Natural killer cell treated with Interleukin-12 subunit alpha and Interleukin-12 subunit beta and Interleukin-15 and Interleukin-18, amount 100 ng/mL, for 72 hours (primary cell): ENCODE data around the gene CNN2. TPM values are rescaled to one million over a fixed set of nuclear protein-coding genes. Genes with fewer than 3 reads are reported as not detected.

Experiments
- ATAC-seq, 2 donors: fragments of 150-1000 bp; cut with Tn5 transposase in 1 of 2; sonication (Bioruptor Pico), chemical (Tn5 transposase) in 1 of 2; 2 replicates each; pipeline ENCODE4 v1.10.0; 2021
- DNase-seq: peaks from one replicate; pipeline ENCODE4 v3.0.0; 2022; ENCODE audit warnings: low spot score
- H3K27ac Mint-ChIP-seq, 2 donors: 1 replicate in 1 of 2; 2 replicates in 1 of 2; pipeline ENCODE4 v1.8.0; 2022; ENCODE audit warnings: mixed read lengths in 2 of 2, mild to moderate bottlenecking in 1 of 2, moderate library complexity in 1 of 2
- H3K27me3 Mint-ChIP-seq, 2 donors: 1 replicate in 1 of 2; 2 replicates in 1 of 2; pipeline ENCODE4 v1.8.0; 2022; ENCODE audit warnings: mixed read lengths in 2 of 2
- H3K36me3 Mint-ChIP-seq: one replicate; pipeline ENCODE4 v1.8.0; 2022; ENCODE audit warnings: mixed read lengths
- H3K4me1 Mint-ChIP-seq, 2 donors: 1 replicate in 1 of 2; 2 replicates in 1 of 2; pipeline ENCODE4 v1.8.0; 2022; ENCODE audit warnings: low read depth in 2 of 2, mixed read lengths in 2 of 2, mild to moderate bottlenecking in 1 of 2
- H3K4me3 Mint-ChIP-seq: one replicate; pipeline ENCODE4 v1.8.0; 2022; ENCODE audit warnings: mixed read lengths
- H3K9me3 Mint-ChIP-seq: 2 replicates; pipeline ENCODE4 v1.8.0; 2022; ENCODE audit warnings: mixed read lengths
- total RNA-seq, 2 donors: library from RNA; stranded (reverse); gene quantifications; one replicate each; pipeline ENCODE4 v1.2.3, GENCODE V29; 2022

Gene CNN2
- total RNA-seq, 2 donors from 2014 or later = 119 to 141 TPM

DNA sequence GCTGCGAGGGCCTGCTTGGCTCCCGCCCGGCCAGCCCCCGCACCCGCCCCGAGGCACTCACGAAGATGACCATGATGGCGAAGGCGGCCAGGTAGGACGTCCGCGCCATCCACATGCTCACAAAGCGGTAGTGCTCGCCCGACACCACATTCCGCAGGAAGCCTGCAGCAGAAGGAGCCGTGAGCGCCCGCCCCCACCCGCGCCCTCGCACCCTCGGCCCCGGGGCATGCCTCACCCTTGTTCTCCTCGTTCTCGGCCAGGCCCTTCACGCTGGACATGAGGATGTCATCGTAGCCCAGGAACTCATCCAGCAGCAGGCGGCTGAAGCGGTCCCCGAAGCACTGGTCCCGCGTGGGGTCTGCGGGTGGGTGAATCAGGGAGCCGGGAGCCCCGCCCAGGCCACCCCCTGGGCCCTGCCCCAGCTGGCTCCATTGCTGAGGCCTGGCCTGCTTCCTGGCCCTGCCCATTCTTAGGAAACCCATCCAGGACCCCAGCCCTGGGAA, 14.5 kb upstream of the CNN2 start:
- H3K4me3 Mint-ChIP-seq = no peak overlapping the region
- no peaks in the 10 kb centered on the region for H3K9me3 Mint-ChIP-seq
- no peak for DNase-seq
- no peak overlapping the region for H3K27ac Mint-ChIP-seq
- H3K27me3 Mint-ChIP-seq = no peaks in the 10 kb centered on the region
- H3K4me1 Mint-ChIP-seq = peaks cover 1 to 7% of the 10 kb centered on the region in 2 donors
- no peaks in the 10 kb centered on the region for H3K36me3 Mint-ChIP-seq
- ATAC-seq = no peak

DNA sequence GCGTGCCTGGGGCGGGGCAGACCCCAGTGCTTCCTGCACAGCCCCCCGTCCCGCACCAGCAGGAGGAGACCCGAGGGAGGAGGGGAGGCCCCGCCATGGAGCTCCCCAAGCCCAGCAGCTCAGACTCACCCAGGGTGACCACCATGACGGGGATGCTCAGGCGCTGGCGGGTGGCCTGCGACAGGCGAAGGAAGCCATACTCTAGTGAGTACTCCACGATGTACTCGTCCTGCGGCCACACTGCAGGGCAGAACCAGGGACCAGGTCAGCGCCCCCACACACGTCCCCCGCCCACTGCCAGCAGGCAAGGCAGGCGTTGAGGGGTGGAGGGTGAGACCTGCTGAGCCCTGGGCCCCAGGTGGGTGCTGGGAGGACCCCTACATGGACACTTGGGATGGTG, 14.1 kb upstream of the CNN2 start:
- no peak overlapping the region for H3K4me3 Mint-ChIP-seq
- DNase-seq (no peak), ATAC-seq (no peak)
- H3K36me3 Mint-ChIP-seq = no peaks in the 10 kb centered on the region
- H3K9me3 Mint-ChIP-seq = no peaks in the 10 kb centered on the region
- no peaks in the 10 kb centered on the region for H3K27me3 Mint-ChIP-seq
- H3K4me1 Mint-ChIP-seq = peaks cover 6 to 8% of the 10 kb centered on the region in 2 donors
- no peak overlapping the region for H3K27ac Mint-ChIP-seq

DNA sequence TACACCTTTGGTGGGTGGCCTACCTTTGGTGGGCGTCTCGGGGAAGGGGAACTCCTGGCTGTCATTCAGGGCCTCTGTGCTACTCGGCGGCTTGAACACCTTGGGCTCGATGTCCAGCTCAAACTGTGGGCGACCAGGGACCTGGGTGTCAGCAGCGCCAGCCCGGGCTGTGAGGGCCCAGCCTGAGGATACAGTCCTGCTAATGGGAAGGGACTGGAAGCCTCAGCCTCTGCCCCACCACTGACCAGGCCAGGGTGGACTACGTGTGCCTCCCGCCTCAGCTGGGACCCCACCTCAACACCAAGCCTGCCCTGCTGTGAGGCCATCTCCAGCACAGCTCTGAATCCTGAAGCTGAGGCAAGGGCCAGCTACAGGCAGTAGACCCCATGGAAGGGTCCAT, 13.2 kb upstream of the CNN2 start:
- H3K27me3 Mint-ChIP-seq = no peaks in the 10 kb centered on the region
- no peaks in the 10 kb centered on the region for H3K9me3 Mint-ChIP-seq
- peaks cover 14 to 15% of the 10 kb centered on the region in 2 donors for H3K4me1 Mint-ChIP-seq
- no peak overlapping the region for H3K27ac Mint-ChIP-seq
- no peak overlapping the region for H3K4me3 Mint-ChIP-seq
- ATAC-seq = no peak
- no peak for DNase-seq
- H3K36me3 Mint-ChIP-seq = no peaks in the 10 kb centered on the region

DNA sequence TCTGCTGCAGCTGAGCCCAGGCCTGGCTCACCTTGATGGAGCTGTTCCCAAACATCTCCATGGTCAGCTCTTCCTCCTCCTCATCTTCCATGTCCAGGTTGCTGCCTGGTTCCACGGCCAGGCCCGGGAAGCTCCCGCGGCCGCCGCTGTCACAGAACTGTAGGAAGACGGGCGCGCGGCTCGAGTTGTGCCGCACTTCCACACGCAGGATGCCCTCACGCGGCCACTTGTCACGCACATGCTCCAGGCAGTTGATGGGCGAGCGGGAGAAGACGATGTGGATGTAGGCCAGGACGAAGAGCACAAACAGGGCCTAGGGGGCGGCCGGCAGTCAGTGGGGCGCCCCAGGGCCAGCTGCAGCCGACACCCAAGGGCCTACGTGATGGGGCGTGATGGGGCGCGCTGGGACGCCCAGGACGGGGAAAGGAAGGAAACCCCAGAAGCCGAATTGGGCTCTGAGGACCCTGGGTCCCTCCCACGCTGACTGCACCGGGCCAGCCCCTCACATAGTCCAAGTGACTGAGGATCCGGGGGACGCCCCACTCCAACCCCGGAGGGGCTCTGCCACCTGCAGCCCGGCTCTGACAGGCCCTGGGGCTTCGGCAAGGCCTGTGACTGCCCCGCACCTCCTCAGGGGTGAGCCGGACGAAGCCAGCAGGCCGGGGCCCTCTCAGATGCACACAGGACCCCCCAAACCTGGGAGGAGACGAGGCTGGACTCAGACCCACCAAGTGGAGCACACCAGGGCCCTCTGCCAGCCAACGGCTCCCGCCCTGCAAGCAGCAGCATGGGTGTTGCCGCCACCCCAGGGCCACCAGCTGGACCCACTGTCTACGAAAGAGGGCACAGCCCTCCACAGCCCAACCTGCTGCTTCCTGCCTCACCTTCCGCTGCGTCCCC, 12.0 kb upstream of the CNN2 start:
- Mint-ChIP-seq H3K27me3 (no peaks in the 10 kb centered on the region), H3K36me3 (no peaks in the 10 kb centered on the region), H3K4me3 (no peak overlapping the region), H3K4me1 (peaks cover 14 to 15% of the 10 kb centered on the region in 2 donors), H3K9me3 (no peaks in the 10 kb centered on the region), H3K27ac (no peak overlapping the region)
- no peak for DNase-seq
- no peak for ATAC-seq

DNA sequence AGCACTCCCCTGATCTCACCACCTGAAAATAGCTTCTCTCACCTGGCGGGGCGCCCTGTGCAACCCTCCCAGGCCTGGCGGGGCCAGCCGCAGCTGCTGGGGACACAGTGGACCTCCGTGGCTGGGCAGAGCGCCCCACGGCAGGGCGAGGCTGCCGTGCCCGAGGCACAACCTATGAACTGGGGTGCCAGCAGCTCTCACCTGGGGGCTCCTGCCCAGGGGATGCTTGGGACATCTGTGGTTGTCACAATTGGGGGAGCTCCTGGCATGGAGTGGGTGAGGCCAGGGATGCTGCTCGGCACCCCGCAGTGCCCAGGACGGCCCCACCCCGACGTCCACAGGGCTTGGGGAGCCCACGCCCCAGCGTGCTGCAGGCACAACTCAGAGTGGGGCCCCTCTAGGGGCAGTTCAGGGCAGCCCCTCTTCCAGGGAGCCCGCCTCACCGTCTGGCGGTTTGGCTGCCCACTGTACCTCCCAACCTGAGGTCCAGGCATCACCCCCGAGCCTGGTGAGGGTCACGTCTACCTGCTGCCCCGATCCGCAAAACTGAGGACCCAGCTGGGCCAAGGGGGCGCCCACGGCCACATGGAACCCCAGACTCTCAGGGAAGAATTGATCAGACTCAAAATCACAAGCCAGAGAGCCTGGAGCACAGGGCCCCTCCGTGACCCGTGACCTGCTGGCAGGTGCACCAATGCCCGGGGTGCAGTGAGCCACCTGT, 11.2 kb upstream of the CNN2 start:
- no peaks in the 10 kb centered on the region for H3K9me3 Mint-ChIP-seq
- H3K27ac Mint-ChIP-seq = no peak overlapping the region
- no peaks in the 10 kb centered on the region for H3K27me3 Mint-ChIP-seq
- peaks cover 18% of the 10 kb centered on the region in 2 donors for H3K4me1 Mint-ChIP-seq
- no peak for DNase-seq
- H3K4me3 Mint-ChIP-seq = no peak overlapping the region
- no peaks in the 10 kb centered on the region for H3K36me3 Mint-ChIP-seq
- ATAC-seq = no peak

DNA sequence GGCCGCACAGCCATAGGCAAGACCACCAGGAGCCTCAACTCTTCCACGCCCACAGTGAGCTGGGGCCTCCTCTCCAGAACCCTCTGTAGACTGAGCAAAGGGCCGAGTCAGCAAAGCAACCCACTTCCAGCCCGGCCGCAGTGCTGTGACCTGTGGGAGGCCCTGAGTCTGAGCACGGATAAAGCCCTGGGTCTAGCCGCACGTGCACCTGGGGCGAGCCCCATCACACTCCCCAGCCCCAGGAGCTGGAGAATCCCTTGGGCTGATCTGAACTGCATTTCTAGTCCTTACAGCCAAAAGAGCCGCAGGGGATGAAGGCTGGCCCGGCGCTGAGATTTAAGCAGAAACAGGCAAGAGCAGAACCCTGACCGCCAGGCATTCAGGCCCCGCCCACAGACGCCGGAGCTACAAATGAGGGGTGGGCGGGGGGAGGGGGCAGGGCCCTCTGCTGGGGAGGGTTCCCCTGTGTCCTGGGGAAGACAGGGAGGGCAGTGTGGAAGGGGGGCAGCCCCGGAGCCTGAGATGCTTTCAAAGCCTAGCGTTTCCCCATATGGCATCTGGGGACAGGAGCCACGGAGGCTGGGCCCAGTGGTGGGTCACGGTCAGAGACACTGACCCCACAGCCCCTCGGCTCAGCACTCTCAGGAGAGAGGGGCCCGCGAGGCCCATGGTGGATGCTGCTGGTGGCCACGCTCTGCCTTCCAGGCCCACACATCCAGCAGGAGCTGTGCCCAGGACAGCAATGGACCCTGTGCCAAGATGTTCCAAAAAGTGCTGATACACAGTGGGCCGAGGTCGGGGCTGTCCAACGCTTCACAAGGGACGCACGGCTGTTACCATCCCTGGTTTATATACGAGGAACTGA, 10.4 kb upstream of the CNN2 start:
- no peak for ATAC-seq
- no peak overlapping the region for H3K4me3 Mint-ChIP-seq

DNA sequence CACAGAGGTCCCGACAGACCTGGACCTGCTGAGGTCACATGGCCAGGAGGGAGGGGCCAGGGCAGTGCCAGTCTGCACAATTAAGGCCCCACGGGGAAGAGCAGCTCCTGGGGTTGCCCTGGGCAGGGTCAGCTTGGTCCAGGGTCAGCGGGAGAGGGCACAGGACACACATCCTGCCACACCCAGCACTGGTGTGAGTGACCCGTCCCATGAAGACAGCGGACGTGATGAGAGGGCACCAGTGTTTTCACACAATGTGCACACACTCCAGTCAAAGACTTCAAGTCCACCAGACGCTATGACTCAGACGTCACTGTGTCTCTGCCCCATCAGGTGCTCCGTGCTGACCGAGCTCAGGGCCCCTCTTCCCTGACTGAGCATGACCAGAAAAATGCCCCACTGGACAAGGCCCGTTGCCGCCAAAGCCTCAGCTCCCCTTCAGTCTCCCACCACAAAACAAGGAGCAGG, 9.7 kb upstream of the CNN2 start:
- no peaks in the 10 kb centered on the region for H3K36me3 Mint-ChIP-seq
- DNase-seq = no peak
- H3K9me3 Mint-ChIP-seq = no peaks in the 10 kb centered on the region
- ATAC-seq = no peak
- no peaks in the 10 kb centered on the region for H3K27me3 Mint-ChIP-seq
- peak overlapping the region; percentile 31 for H3K4me3 Mint-ChIP-seq
- peaks cover 24 to 26% of the 10 kb centered on the region in 2 donors for H3K4me1 Mint-ChIP-seq
- H3K27ac Mint-ChIP-seq = peak overlapping the region in 1 of 2 donors; percentile 64

More for the DNA sequence above, 10.4 kb upstream of the CNN2 start:
- no peak for DNase-seq
- H3K36me3 Mint-ChIP-seq = no peaks in the 10 kb centered on the region
- H3K27me3 Mint-ChIP-seq = no peaks in the 10 kb centered on the region
- no peak overlapping the region for H3K27ac Mint-ChIP-seq
- H3K4me1 Mint-ChIP-seq = peaks cover 18 to 19% of the 10 kb centered on the region in 2 donors
- no peaks in the 10 kb centered on the region for H3K9me3 Mint-ChIP-seq

DNA sequence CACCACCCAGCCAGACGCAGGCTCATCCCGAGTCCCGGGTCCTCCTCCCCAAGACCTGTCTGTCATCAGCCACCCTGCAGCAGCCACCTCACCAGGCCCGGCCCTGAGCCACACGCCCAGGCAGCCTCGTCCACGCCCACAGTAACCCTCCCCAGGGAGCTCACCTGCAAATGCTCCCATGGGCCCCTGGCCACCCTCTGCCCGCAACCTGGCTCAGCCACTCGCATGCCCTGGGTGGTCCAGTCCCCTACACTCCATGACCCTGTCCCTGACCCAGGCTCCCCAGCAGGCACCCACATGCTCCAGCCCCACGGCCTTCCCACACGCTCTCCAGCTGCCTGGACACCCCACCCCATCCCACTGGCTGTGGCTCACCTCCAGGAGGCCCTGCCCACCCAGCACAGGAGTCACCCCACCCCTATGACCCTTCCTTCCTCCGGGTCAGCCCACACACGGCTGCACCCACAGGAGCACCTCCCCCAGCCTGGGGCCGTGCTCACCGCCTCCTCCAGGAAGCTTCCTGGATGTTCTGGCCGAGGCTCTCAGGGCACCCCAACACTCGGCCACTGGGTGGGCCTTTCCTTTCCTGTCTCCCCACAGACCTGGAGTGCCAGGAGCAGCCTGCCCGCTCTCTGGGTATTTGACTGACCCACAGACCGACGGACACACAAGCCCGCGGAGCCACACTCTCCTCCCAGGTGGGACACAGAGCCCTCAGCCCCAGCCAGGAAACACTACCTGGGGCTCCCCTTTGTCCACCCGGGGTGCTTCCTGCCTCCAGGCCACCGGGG, 9.1 kb upstream of the CNN2 start:
- ATAC-seq (no peak), DNase-seq (no peak)
- Mint-ChIP-seq H3K4me1 (peaks cover 26 to 28% of the 10 kb centered on the region in 2 donors), H3K36me3 (no peaks in the 10 kb centered on the region), H3K9me3 (no peaks in the 10 kb centered on the region), H3K27ac (peak overlapping the region; percentile 39 to 64), H3K4me3 (peak overlapping the region; percentile 31), H3K27me3 (no peaks in the 10 kb centered on the region)

DNA sequence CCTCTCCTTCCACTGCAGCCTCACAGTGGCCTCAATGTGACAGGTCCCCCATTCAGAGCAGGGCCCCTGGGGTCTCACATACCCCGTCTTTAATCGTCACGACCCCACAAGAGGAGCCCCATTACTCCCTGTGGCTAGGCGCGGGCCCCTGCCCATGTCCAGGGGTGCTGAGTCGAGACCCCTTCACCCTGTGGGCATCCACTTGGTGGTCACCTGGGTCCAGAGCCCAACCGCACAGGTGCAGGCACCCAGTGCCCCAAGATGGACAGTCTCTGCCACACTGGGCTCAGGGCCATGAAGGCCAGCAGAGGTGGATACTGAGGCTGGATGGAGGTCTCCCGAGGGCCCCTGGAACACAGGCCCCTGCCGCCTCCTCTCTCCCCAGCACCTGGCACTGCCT, 8.5 kb upstream of the CNN2 start:
- H3K9me3 Mint-ChIP-seq = no peaks in the 10 kb centered on the region
- no peaks in the 10 kb centered on the region for H3K27me3 Mint-ChIP-seq
- DNase-seq (no peak), ATAC-seq (no peak)
- peaks cover 26 to 28% of the 10 kb centered on the region in 2 donors for H3K4me1 Mint-ChIP-seq
- H3K27ac Mint-ChIP-seq = peak overlapping the region; percentile 39 to 64
- peak overlapping the region; percentile 99 for H3K4me3 Mint-ChIP-seq
- no peaks in the 10 kb centered on the region for H3K36me3 Mint-ChIP-seq

DNA sequence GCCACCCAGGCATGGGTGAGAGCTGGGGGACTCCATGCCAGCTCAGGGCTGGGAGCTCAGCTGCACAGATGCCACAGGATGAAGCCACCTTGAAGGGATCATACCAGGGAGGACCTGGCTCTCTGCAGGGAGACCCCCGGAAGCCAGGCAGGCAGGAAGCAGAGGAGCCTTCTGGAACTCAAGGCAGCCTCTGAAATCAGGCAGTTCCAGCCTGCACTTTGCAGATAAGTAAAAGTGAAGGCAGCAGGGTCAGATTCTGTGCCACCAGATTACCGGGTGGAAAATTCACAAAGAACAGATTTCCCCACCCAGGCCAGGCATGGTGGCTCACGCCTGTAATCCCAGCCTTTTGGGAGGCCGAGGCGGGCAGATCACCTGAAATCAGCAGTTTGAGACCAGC, 8.0 kb upstream of the CNN2 start:
- peak overlapping the region; percentile 99 for H3K4me3 Mint-ChIP-seq

DNA sequence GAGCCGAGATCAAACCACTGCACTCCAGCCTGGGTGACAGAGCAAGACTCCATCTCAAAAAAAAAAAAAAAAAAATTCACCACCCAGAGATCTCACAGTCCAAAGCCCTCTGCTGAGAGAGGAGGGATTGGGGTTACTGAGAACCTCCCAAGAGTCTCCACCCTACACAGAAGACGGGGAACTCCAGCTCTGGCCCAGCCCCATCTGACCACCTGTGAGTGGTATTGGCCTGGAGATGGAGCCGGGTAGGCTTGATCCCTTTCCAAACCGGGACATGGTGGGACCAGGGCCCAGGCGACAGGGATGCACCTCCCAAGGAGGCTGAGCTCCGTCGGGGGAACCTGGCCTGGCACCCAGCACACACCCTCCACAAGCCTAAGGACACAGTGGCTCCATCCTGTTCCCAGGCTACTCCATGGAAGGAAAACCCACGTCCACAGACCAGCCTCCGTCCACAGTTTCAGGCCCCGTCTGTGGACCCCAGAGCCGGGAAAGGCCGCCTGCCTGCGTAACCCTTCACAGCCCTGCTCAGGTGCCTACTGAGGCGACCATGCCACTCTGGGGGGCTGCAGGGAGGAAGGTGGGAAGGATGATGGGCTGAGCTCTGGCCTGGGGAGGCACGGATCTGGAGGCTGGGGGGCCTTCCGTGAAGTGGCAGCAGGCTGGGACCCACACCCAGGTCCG, 7.3 kb upstream of the CNN2 start:
- H3K9me3 Mint-ChIP-seq = no peaks in the 10 kb centered on the region
- DNase-seq (no peak), ATAC-seq (no peak)
- peaks cover 26 to 28% of the 10 kb centered on the region in 2 donors for H3K4me1 Mint-ChIP-seq
- H3K4me3 Mint-ChIP-seq = peak overlapping the region; percentile 99
- H3K36me3 Mint-ChIP-seq = no peaks in the 10 kb centered on the region
- H3K27ac Mint-ChIP-seq = no peak overlapping the region
- H3K27me3 Mint-ChIP-seq = no peaks in the 10 kb centered on the region

More for the DNA sequence above, 8.0 kb upstream of the CNN2 start:
- no peak for ATAC-seq
- Mint-ChIP-seq H3K4me1 (peaks cover 26 to 28% of the 10 kb centered on the region in 2 donors), H3K9me3 (no peaks in the 10 kb centered on the region), H3K27me3 (no peaks in the 10 kb centered on the region), H3K36me3 (no peaks in the 10 kb centered on the region), H3K27ac (peak overlapping the region; percentile 39 to 64)
- DNase-seq = no peak

DNA sequence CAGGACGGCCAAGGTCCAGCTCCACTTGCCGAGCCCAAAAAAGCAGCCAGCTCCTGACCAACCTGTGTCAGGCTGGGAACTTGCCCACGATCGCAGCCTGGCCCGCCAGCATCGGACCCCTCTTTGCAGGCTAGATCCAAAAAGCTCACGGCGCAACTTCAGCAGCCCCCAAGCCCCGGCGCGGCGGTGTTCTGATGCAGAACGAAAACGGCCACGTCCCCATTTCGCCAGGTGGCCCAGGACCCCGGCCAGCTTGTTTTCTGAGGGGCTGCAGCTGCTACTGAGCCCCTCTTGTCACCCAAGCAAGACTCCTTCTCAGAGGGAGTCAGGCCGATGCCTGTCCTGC, 6.8 kb upstream of the CNN2 start:
- DNase-seq (no peak), ATAC-seq (no peak)
- peak overlapping the region; percentile 99 for H3K4me3 Mint-ChIP-seq
- peak overlapping the region; percentile 93 to 99 for H3K27ac Mint-ChIP-seq
- no peaks in the 10 kb centered on the region for H3K36me3 Mint-ChIP-seq
- no peaks in the 10 kb centered on the region for H3K9me3 Mint-ChIP-seq
- H3K27me3 Mint-ChIP-seq = no peaks in the 10 kb centered on the region
- H3K4me1 Mint-ChIP-seq = peaks cover 23 to 28% of the 10 kb centered on the region in 2 donors
